ENCODE measurements around the gene ACSM3. TPM values are rescaled to one million over a fixed set of nuclear protein-coding genes. Genes with fewer than 3 reads are reported as not detected.

Gene ACSM3
- total and polyA plus RNA-seq, 9 of the 15 experiments (the other 6 are each of a cell fraction or from before 2014, with no cell fraction given), result 112 to 420 (median 182) TPM

- intact Hi-C loops (cut with micrococcal nuclease) (no loop called here), in situ Hi-C loops (cut with MboI) (no loop called here)
- no peak for ATAC-seq
Measured at GRCh38 chr16:20818929-20819585, 55.2 kb downstream of the ACSM3 start.

More at GRCh38 chr16:20818929-20819585, 55.2 kb downstream of the ACSM3 start:
- no peak overlapping the region for H3K4me2 ChIP-seq (ENCODE audit: insufficient read depth, low read length)
- no peaks in the 10 kb centered on the region for H3K4me1 ChIP-seq (replicated peaks in 1 of 2; ENCODE audit: control insufficient read depth in 2 of 2, insufficient read depth in 2 of 2, low read length in 2 of 2)
- DNase-seq (ENCODE audit: extremely low read depth in 1 of 4, low spot score in 3 of 4) (no peak), FAIRE-seq (no peak)
- no peaks in the 10 kb centered on the region for H3K27me3 ChIP-seq (ENCODE audit: control insufficient read depth in 2 of 2, insufficient read depth in 2 of 2, low read length in 2 of 2)
- no TSS peak for BruUV-seq (replicated peaks)
- no peak overlapping the region for H3K4me3 ChIP-seq
- POLR2A ChIA-PET, result interaction anchor here (0.6 to 1.6 kb wide), 5 partner anchors 11 to 19 kb away, joined by 3 to 5 read pairs (median 4); partner anchors contain the start of genes ERI2 and REXO5
- peaks cover 81% of the 10 kb centered on the region; the same call in 2 of the 3 replicates for H3K36me3 ChIP-seq (ENCODE audit: control insufficient read depth, insufficient read depth, low read length)
- CTCF ChIA-PET (ENCODE audit: low intra/inter-chr PET ratio), result interaction anchor here (0.6 kb wide), 1 partner anchor 265 kb away, joined by 6 read pairs; no protein-coding TSS in a partner anchor
- H3K9me1 ChIP-seq (ENCODE audit: control insufficient read depth, insufficient read depth, low read length), result no peaks in the 10 kb centered on the region
- no peak overlapping the region for H3K9ac ChIP-seq (ENCODE audit: insufficient read depth in 1 of 2, low read depth in 2 of 2, low read length in 2 of 2)
- no peaks in the 10 kb centered on the region for H4K20me1 ChIP-seq (replicated peaks; ENCODE audit: control insufficient read depth, insufficient read depth, low read length)
- no peak overlapping the region for H2AFZ ChIP-seq (ENCODE audit: low read depth, low read length)
- TF ChIP-seq KDM1A (IDR thresholded peaks at IDR 0.05), result 0 out of 4 replicates have a peak, but pooled peaks of 1 of the 2 experiments have one; percentile 9
- TF ChIP-seq BCOR (IDR thresholded peaks at IDR 0.05), result peak; percentile 9; the same call in 1 of the 2 replicates
- no peak for TF ChIP-seq RAD21 (CRISPR knock-in tag; conservative IDR thresholded peaks at IDR 0.05 in 1 of 2, IDR thresholded peaks at IDR 0.05 in 1 of 2)
- no peak for TF ChIP-seq CLOCK (CRISPR knock-in tag; IDR thresholded peaks at IDR 0.05; ENCODE audit: borderline replicate concordance)
- TF ChIP-seq ZNF512 (tag; IDR thresholded peaks at IDR 0.05), result peak; percentile 88
- TF ChIP-seq ZNF146 (CRISPR knock-in tag; IDR thresholded peaks at IDR 0.05; ENCODE audit: unreplicated experiment), result peak; percentile 95
- TF ChIP-seq RBM25 (IDR thresholded peaks at IDR 0.05; ENCODE audit: low read depth, low read length, severe bottlenecking), result peak; percentile 49
- no peak for TF ChIP-seq ELF4 (CRISPR knock-in tag; IDR thresholded peaks at IDR 0.05)
- no peak for TF ChIP-seq HCFC1 (IDR thresholded peaks at IDR 0.05; ENCODE audit: low read depth, low read length)
- no peak for TF ChIP-seq MCM5 (IDR thresholded peaks at IDR 0.05; ENCODE audit: low read depth)
- H3K27ac ChIP-seq (ENCODE audit: extremely low read depth, low read depth, low read length), result no peak overlapping the region
- H3K9me3 ChIP-seq (replicated peaks; ENCODE audit: control insufficient read depth, insufficient read depth, low read depth, low read length), result no peaks in the 10 kb centered on the region
- WGBS (ENCODE audit: insufficient coverage, low coverage, missing lambda C conversion rate), result 86% methylated on average over 3 of the region's 4 CpGs
- no peaks in the 10 kb centered on the region for H3K79me2 ChIP-seq (ENCODE audit: control insufficient read depth, insufficient read depth, low read length)

Data from K562 (cell line).